Gastroesophageal sphincter (tissue), 4 donors: ENCODE data around the gene PTPRS. TPM values are rescaled to one million over a fixed set of nuclear protein-coding genes. Genes with fewer than 3 reads are reported as not detected.
A peak's percentile ranks its signal among the peaks of the same experiment; 100 is the strongest.
"Not testable (repeated sequence)": the region's sequence is repeated elsewhere in the genome, so short reads cannot be mapped to it uniquely, and the experiment has no call there.

ENCODE experiments used
- ATAC-seq: fragments of 150-250 bp; one replicate; pipeline ENCODE4 v1.9.1; 2016; ENCODE audit warnings: mild to moderate bottlenecking, moderate library complexity
- H3K27ac ChIP-seq, 4 donors: fragments of 200-600 bp; sonication (generic) in 3 of 4; 1 replicate in 3 of 4; 2 replicates in 1 of 4; pipeline ENCODE4 v1.5.1; 2016 to 2019
- H3K27me3 ChIP-seq: fragments of 200-600 bp; sonication (generic); one replicate; pipeline ENCODE4 v1.5.1; 2019
- H3K36me3 ChIP-seq, 2 donors: fragments of 200-600 bp; sonication (generic); one replicate each; pipeline ENCODE4 v1.5.1; 2019; ENCODE audit warnings: control low read depth in 1 of 2
- H3K4me1 ChIP-seq, 3 donors: fragments of 200-600 bp; sonication (generic); 1 replicate in 2 of 3; 2 replicates in 1 of 3; pipeline ENCODE4 v1.5.1; 2016 to 2019; ENCODE audit warnings: control low read depth in 2 of 3
- H3K4me3 ChIP-seq, 2 donors: fragments of 200-600 bp; sonication (generic); one replicate each; pipeline ENCODE4 v1.5.1; 2019; ENCODE audit warnings: mild to moderate bottlenecking in 1 of 2, moderate library complexity in 1 of 2
- H3K9me3 ChIP-seq, 3 donors: fragments of 200-600 bp; sonication (generic); one replicate each; pipeline ENCODE4 v1.5.1; 2017 to 2019; ENCODE audit warnings: control low read depth in 2 of 3
- CTCF ChIP-seq, 4 experiments: fragments of 200-600 bp in 2 of 4; fragments of 450-650 bp in 2 of 4; sonication (generic) in 1 of 4; IDR thresholded peaks; one replicate each; pipeline ENCODE4 v1.5.1; 2017 to 2019; ENCODE audit warnings: antibody characterized with exemption in 4 of 4, mild to moderate bottlenecking in 2 of 4, moderate library complexity in 2 of 4
- EP300 ChIP-seq: sonication (generic); formaldehyde crosslinking; IDR thresholded peaks from one replicate; pipeline ENCODE4 v1.6.1; 2017; ENCODE audit warnings: antibody characterized with exemption, mild to moderate bottlenecking
- POLR2A ChIP-seq, 2 donors: fragments of 450-650 bp; IDR thresholded peaks; one replicate each; pipeline ENCODE4 v1.6.1; 2017; ENCODE audit warnings: antibody characterized with exemption in 2 of 2, mild to moderate bottlenecking in 2 of 2, moderate library complexity in 1 of 2
- POLR2AphosphoS5 ChIP-seq: sonication (generic); formaldehyde crosslinking; IDR thresholded peaks from one replicate; pipeline ENCODE4 v1.6.1; 2017; ENCODE audit warnings: antibody characterized with exemption
- WGBS, 2 donors: methylation state at CpG; one replicate each; pipeline ENCODE4 v1.1.5; 2018; ENCODE audit warnings: low coverage in 1 of 2; 5-methylcytosine and 5-hydroxymethylcytosine counted together
- total RNA-seq, 4 donors: library from RNA; depleted of rRNA; stranded (reverse); fragments of >200 nt; gene quantifications; one replicate each; pipeline ENCODE4 v1.1.0, GENCODE V29; 2016

Gene PTPRS
- 100 to 1,000 TPM; 142 to 244 (median 223) TPM for total RNA-seq

DNA sequence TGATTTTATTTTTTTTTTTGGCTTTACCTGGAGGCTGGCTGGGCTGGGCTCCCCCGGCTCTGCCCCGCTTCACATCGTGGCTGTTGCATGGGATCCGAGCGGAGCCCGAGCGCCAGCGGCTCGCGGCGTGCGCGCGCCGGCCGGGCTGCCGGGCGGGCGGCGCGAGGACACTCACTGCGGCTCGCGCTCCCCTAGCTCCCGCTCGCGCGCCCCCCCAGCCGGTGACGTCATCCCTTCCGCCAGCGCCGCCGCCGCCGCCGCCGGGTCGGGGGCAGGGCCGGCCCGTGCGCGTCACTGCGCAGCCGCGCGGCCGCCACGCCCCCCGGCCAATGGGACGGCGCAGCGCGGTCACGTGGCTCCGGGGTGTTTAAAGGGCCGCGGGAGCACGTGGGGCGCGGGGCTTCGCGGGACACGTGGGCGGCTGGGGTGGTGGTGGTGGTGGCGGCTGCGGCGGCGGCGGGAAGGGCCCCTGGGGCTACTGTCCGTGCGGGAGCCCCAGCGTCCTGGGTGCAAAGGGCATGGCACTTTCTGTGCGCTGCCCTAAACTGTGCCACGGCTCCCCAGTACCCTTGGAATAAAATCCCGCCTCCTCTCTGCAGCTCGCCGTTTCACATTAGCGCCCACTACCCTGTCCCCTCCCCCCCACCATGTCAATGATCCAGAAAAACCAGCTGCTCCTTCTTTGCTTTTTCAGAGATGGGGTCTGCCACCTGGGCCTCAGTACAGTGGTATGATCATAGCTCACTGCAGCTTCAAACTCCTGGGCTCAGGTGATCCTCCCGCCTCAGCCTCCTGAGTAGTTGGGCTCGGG lies at the start of gene PTPRS:
Gene PTPRS (minus strand): TSS at position 176 of the 811 bp plus-strand sequence. CDS start 54,672 bp downstream, outside the sequence.
- Histone ChIP-seq H3K4me3 (peak within 1 kb of the TSS; percentile 58 to 62), H3K4me1 (peaks cover 4 to 31% (median 13%) of the 10 kb centered on the region in 3 donors), H3K36me3 (no peaks in the 10 kb centered on the region), H3K27me3 (peaks cover 45% of the 10 kb centered on the region), H3K27ac (peak within 1 kb of the TSS in 2 of 4 donors; percentile 23 to 72), H3K9me3 (no peaks in the 10 kb centered on the region)
- no peak for TF ChIP-seq CTCF (IDR thresholded peaks at IDR 0.05)
- no peak for TF ChIP-seq POLR2AphosphoS5
- TF ChIP-seq POLR2A (IDR thresholded peaks at IDR 0.05) = no peak
- TF ChIP-seq EP300 = no peak
- WGBS, 2 donors = 24 to 56% methylated on average over 2 of the region's 81 CpGs
- peak; percentile 94 for ATAC-seq

GRCh38 chr19:5389353-5389752 lies 48.7 kb upstream of the PTPRS start:
- Histone ChIP-seq H3K4me1 (no peaks in the 10 kb centered on the region), H3K4me3 (no peak overlapping the region), H3K27me3 (peaks cover 97% of the 10 kb centered on the region), H3K9me3 (peaks cover 0 to 20% (median 0%) of the 10 kb centered on the region in 3 donors), H3K27ac (no peak overlapping the region), H3K36me3 (no peaks in the 10 kb centered on the region)
- no peak for ATAC-seq
- WGBS, 2 donors = 79 to 100% methylated on average over 2 to 4 of the region's 6 CpGs
- TF ChIP-seq EP300 (no peak), POLR2A (IDR thresholded peaks at IDR 0.05) (no peak), CTCF (IDR thresholded peaks at IDR 0.05) (no peak), POLR2AphosphoS5 (no peak)

GRCh38 chr19:5387472-5387871 lies 46.9 kb upstream of the PTPRS start:
- H3K27ac ChIP-seq = no peak overlapping the region
- no peak for ATAC-seq
- no peaks in the 10 kb centered on the region for H3K4me1 ChIP-seq
- no peak overlapping the region for H3K4me3 ChIP-seq
- peaks cover 86% of the 10 kb centered on the region for H3K27me3 ChIP-seq
- no CpG with 5 or more reads among the region's 1 CpG for WGBS, 2 donors
- no peak for TF ChIP-seq POLR2A (IDR thresholded peaks at IDR 0.05)
- no peak for TF ChIP-seq POLR2AphosphoS5
- TF ChIP-seq EP300 = no peak
- TF ChIP-seq CTCF (IDR thresholded peaks at IDR 0.05) = no peak
- H3K9me3 ChIP-seq = peaks cover 0 to 39% (median 0%) of the 10 kb centered on the region in 3 donors
- no peaks in the 10 kb centered on the region for H3K36me3 ChIP-seq

DNA sequence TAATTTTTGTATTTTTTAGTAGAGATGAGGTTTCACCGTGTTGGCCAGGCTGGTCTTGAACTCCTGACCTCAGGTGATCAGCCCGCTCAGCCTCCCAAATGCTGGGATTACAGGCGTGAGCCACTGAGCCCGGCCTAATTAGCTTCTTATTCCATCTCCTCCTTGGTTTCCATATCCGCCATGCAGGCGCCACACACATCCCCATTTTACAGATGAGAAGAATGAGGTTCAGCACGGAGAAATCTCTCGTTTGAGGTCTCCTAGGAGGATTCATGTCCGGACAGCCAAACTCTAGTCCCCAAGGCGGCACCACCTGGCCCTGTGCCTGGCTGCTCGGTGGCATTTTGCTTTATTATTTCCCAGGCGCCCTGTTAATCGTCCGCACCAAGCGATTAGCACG lies 46.2 kb upstream of the PTPRS start:
- H3K4me1 ChIP-seq = no peaks in the 10 kb centered on the region
- WGBS, 2 donors = 82 to 88% methylated on average over 4 to 13 of the region's 16 CpGs
- H3K9me3 ChIP-seq = peaks cover 0 to 45% (median 0%) of the 10 kb centered on the region in 3 donors
- H3K4me3 ChIP-seq = no peak overlapping the region
- no peaks in the 10 kb centered on the region for H3K36me3 ChIP-seq
- no peak overlapping the region for H3K27ac ChIP-seq
- H3K27me3 ChIP-seq = peaks cover 80% of the 10 kb centered on the region
- TF ChIP-seq EP300 = no peak
- no peak for TF ChIP-seq POLR2A (IDR thresholded peaks at IDR 0.05)
- TF ChIP-seq POLR2AphosphoS5 = no peak
- TF ChIP-seq CTCF (IDR thresholded peaks at IDR 0.05) = no peak
- ATAC-seq = no peak

GRCh38 chr19:5381197-5381596 lies 40.6 kb upstream of the PTPRS start:
- H3K36me3 ChIP-seq, H3K4me1 ChIP-seq, ATAC-seq, H3K27ac ChIP-seq, H3K4me3 ChIP-seq: not testable (repeated sequence)
- H3K27me3 ChIP-seq = peaks cover 26% of the 10 kb centered on the region
- peaks cover 0 to 38% (median 0%) of the 10 kb centered on the region in 3 donors for H3K9me3 ChIP-seq
- WGBS, 2 donors = 92 to 97% methylated on average over 2 to 6 of the region's 6 CpGs
